Suprapubic skin (tissue), 4 donors: ENCODE measurements around the gene MUC4.

Source experiments
- POLR2A ChIP-seq, 2 donors: fragments of 450-650 bp; IDR thresholded peaks; one replicate each; pipeline ENCODE4 v1.6.1; 2017; ENCODE audit warnings: antibody characterized with exemption in 2 of 2, mild to moderate bottlenecking in 2 of 2, moderate library complexity in 2 of 2
- POLR2AphosphoS5 ChIP-seq, 3 donors: sonication (generic); formaldehyde crosslinking; IDR thresholded peaks; one replicate each; pipeline ENCODE4 v1.6.1; 2017; ENCODE audit warnings: antibody characterized with exemption in 3 of 3
- TF ChIP-seq, protein P1 (sequence below), 2 donors: fragments of 200-600 bp in 1 of 2; fragments of 450-650 bp in 1 of 2; sonication (generic) in 1 of 2; IDR thresholded peaks; one replicate each; pipeline ENCODE4 v1.5.1; 2016 to 2019; ENCODE audit warnings: antibody characterized with exemption in 2 of 2, mild to moderate bottlenecking in 1 of 2, moderate library complexity in 1 of 2

DNA sequence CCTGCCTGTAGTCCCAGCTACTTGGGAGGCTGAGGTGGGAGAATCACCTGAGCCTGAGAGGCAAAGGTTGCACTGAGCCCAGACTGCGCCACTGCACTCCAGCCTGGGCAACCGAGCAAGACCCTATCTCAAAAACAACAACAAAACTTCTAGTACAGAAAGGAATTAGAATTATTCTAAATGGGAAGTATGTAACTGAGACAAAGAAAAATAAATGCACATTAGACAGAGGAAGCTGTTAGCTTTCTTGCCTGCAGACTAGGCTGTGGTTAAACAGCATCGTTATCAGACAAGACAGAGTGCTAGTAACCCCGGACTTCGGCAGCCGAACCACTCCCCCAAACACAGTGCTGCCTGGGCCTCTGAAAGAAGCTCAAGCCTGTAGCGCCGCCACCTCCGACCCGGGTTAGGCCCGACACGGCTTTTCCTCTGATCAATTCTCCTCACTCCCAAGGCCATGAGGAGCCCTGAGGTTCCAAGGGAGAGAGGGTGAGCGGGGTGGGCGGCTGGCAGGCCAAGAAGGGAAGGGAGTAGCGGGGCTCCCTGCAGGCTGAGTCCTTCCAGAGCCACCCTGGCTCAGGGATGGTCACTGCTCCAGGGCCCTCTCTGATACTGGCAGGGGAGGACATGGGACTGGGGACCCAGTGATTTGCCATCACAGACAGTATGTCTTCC lies 44.8 kb upstream of the MUC4 start:
- TF ChIP-seq, protein P1, sequence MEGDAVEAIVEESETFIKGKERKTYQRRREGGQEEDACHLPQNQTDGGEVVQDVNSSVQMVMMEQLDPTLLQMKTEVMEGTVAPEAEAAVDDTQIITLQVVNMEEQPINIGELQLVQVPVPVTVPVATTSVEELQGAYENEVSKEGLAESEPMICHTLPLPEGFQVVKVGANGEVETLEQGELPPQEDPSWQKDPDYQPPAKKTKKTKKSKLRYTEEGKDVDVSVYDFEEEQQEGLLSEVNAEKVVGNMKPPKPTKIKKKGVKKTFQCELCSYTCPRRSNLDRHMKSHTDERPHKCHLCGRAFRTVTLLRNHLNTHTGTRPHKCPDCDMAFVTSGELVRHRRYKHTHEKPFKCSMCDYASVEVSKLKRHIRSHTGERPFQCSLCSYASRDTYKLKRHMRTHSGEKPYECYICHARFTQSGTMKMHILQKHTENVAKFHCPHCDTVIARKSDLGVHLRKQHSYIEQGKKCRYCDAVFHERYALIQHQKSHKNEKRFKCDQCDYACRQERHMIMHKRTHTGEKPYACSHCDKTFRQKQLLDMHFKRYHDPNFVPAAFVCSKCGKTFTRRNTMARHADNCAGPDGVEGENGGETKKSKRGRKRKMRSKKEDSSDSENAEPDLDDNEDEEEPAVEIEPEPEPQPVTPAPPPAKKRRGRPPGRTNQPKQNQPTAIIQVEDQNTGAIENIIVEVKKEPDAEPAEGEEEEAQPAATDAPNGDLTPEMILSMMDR (IDR thresholded peaks at IDR 0.05): no peak
- no peak for TF ChIP-seq POLR2A (IDR thresholded peaks at IDR 0.05)
- no peak for TF ChIP-seq POLR2AphosphoS5 (IDR thresholded peaks at IDR 0.05)
